ENCODE results near the gene MICU2.

MICU2 gene

GRCh38 chr13:21611385-21611784, 7.4 kb upstream of the MICU2 start:
- no peaks in the 10 kb centered on the region for H3K27me3 ChIP-seq (ENCODE audit: insufficient read depth, insufficient read length)
- no peaks in the 10 kb centered on the region for H3K9me3 ChIP-seq (ENCODE audit: insufficient read depth, low read length)
- no peak overlapping the region for H3K9ac ChIP-seq (ENCODE audit: insufficient read length, low read depth)
- TF ChIP-seq ZNF274 (IDR thresholded peaks at IDR 0.05; ENCODE audit: low read depth, low read length), result no peak
- TF ChIP-seq YY1 (IDR thresholded peaks at IDR 0.05; ENCODE audit: insufficient read depth, insufficient read length), result no peak
- no peak for TF ChIP-seq SUZ12 (IDR thresholded peaks at IDR 0.05; ENCODE audit: extremely low read depth, insufficient read depth, insufficient read length)
- no peak overlapping the region for H3K4me3 ChIP-seq (ENCODE audit: insufficient read length, low read depth)
- H3K36me3 ChIP-seq (ENCODE audit: insufficient read depth, insufficient read length, low read length), result no peaks in the 10 kb centered on the region
- no peak for DNase-seq (ENCODE audit: low read depth, low spot score)
- H3K4me1 ChIP-seq (ENCODE audit: insufficient read depth, insufficient read length), result no peaks in the 10 kb centered on the region

GRCh38 chr13:21610687-21611086, 6.7 kb upstream of the MICU2 start:
- Histone ChIP-seq H3K27me3 (ENCODE audit: insufficient read depth, insufficient read length) (no peaks in the 10 kb centered on the region), H3K36me3 (ENCODE audit: insufficient read depth, insufficient read length, low read length) (no peaks in the 10 kb centered on the region), H3K4me1 (ENCODE audit: insufficient read depth, insufficient read length) (no peaks in the 10 kb centered on the region), H3K9me3 (ENCODE audit: insufficient read depth, low read length) (no peaks in the 10 kb centered on the region), H3K9ac (ENCODE audit: insufficient read length, low read depth) (no peak overlapping the region), H3K4me3 (ENCODE audit: insufficient read length, low read depth) (no peak overlapping the region)
- DNase-seq (ENCODE audit: low read depth, low spot score), result no peak
- TF ChIP-seq YY1 (IDR thresholded peaks at IDR 0.05; ENCODE audit: insufficient read depth, insufficient read length) (no peak), ZNF274 (IDR thresholded peaks at IDR 0.05; ENCODE audit: low read depth, low read length) (no peak), SUZ12 (IDR thresholded peaks at IDR 0.05; ENCODE audit: extremely low read depth, insufficient read depth, insufficient read length) (no peak)

GRCh38 chr13:21608961-21609360, 5.0 kb upstream of the MICU2 start:
- Histone ChIP-seq H3K4me3 (ENCODE audit: insufficient read length, low read depth) (no peak overlapping the region), H3K9me3 (ENCODE audit: insufficient read depth, low read length) (no peaks in the 10 kb centered on the region), H3K27me3 (ENCODE audit: insufficient read depth, insufficient read length) (no peaks in the 10 kb centered on the region), H3K9ac (ENCODE audit: insufficient read length, low read depth) (no peak overlapping the region), H3K36me3 (ENCODE audit: insufficient read depth, insufficient read length, low read length) (no peaks in the 10 kb centered on the region), H3K4me1 (ENCODE audit: insufficient read depth, insufficient read length) (no peaks in the 10 kb centered on the region)
- TF ChIP-seq YY1 (IDR thresholded peaks at IDR 0.05; ENCODE audit: insufficient read depth, insufficient read length) (no peak), ZNF274 (IDR thresholded peaks at IDR 0.05; ENCODE audit: low read depth, low read length) (no peak), SUZ12 (IDR thresholded peaks at IDR 0.05; ENCODE audit: extremely low read depth, insufficient read depth, insufficient read length) (no peak)
- no peak for DNase-seq (ENCODE audit: low read depth, low spot score)

GRCh38 chr13:21606796-21607195, 2.8 kb upstream of the MICU2 start:
- H3K9ac ChIP-seq (ENCODE audit: insufficient read length, low read depth), result no peak overlapping the region
- H3K27me3 ChIP-seq (ENCODE audit: insufficient read depth, insufficient read length), result no peaks in the 10 kb centered on the region
- H3K4me1 ChIP-seq (ENCODE audit: insufficient read depth, insufficient read length), result no peaks in the 10 kb centered on the region
- no peak overlapping the region for H3K4me3 ChIP-seq (ENCODE audit: insufficient read length, low read depth)
- DNase-seq (ENCODE audit: low read depth, low spot score), result no peak
- TF ChIP-seq YY1 (IDR thresholded peaks at IDR 0.05; ENCODE audit: insufficient read depth, insufficient read length) (no peak), SUZ12 (IDR thresholded peaks at IDR 0.05; ENCODE audit: extremely low read depth, insufficient read depth, insufficient read length) (no peak), ZNF274 (IDR thresholded peaks at IDR 0.05; ENCODE audit: low read depth, low read length) (no peak)
- H3K9me3 ChIP-seq (ENCODE audit: insufficient read depth, low read length), result no peaks in the 10 kb centered on the region
- no peaks in the 10 kb centered on the region for H3K36me3 ChIP-seq (ENCODE audit: insufficient read depth, insufficient read length, low read length)

GRCh38 chr13:21606251-21606650, 2.3 kb upstream of the MICU2 start:
- no peak for TF ChIP-seq YY1 (IDR thresholded peaks at IDR 0.05; ENCODE audit: insufficient read depth, insufficient read length)
- no peak for TF ChIP-seq SUZ12 (IDR thresholded peaks at IDR 0.05; ENCODE audit: extremely low read depth, insufficient read depth, insufficient read length)
- TF ChIP-seq ZNF274 (IDR thresholded peaks at IDR 0.05; ENCODE audit: low read depth, low read length), result no peak
- DNase-seq (ENCODE audit: low read depth, low spot score), result no peak
- no peaks in the 10 kb centered on the region for H3K27me3 ChIP-seq (ENCODE audit: insufficient read depth, insufficient read length)
- H3K9me3 ChIP-seq (ENCODE audit: insufficient read depth, low read length), result no peaks in the 10 kb centered on the region
- no peak overlapping the region for H3K9ac ChIP-seq (ENCODE audit: insufficient read length, low read depth)
- H3K4me3 ChIP-seq (ENCODE audit: insufficient read length, low read depth), result no peak overlapping the region
- peaks cover under 1% of the 10 kb centered on the region for H3K36me3 ChIP-seq (ENCODE audit: insufficient read depth, insufficient read length, low read length)
- H3K4me1 ChIP-seq (ENCODE audit: insufficient read depth, insufficient read length), result no peaks in the 10 kb centered on the region

GRCh38 chr13:21596722-21597121, 7.2 kb downstream of the MICU2 start:
- Histone ChIP-seq H3K36me3 (ENCODE audit: insufficient read depth, insufficient read length, low read length) (peaks cover 3% of the 10 kb centered on the region), H3K4me1 (ENCODE audit: insufficient read depth, insufficient read length) (peaks cover 2% of the 10 kb centered on the region), H3K4me3 (ENCODE audit: insufficient read length, low read depth) (no peak overlapping the region), H3K9ac (ENCODE audit: insufficient read length, low read depth) (no peak overlapping the region), H3K27me3 (ENCODE audit: insufficient read depth, insufficient read length) (no peaks in the 10 kb centered on the region), H3K9me3 (ENCODE audit: insufficient read depth, low read length) (no peaks in the 10 kb centered on the region)
- DNase-seq (ENCODE audit: low read depth, low spot score), result no peak
- TF ChIP-seq ZNF274 (IDR thresholded peaks at IDR 0.05; ENCODE audit: low read depth, low read length) (no peak), YY1 (IDR thresholded peaks at IDR 0.05; ENCODE audit: insufficient read depth, insufficient read length) (no peak), SUZ12 (IDR thresholded peaks at IDR 0.05; ENCODE audit: extremely low read depth, insufficient read depth, insufficient read length) (no peak)

GRCh38 chr13:21595546-21595822, 8.5 kb downstream of the MICU2 start:
- Histone ChIP-seq H3K27me3 (ENCODE audit: insufficient read depth, insufficient read length) (no peaks in the 10 kb centered on the region), H3K36me3 (ENCODE audit: insufficient read depth, insufficient read length, low read length) (no peaks in the 10 kb centered on the region), H3K9me3 (ENCODE audit: insufficient read depth, low read length) (no peaks in the 10 kb centered on the region), H3K4me3 (ENCODE audit: insufficient read length, low read depth) (no peak overlapping the region), H3K4me1 (ENCODE audit: insufficient read depth, insufficient read length) (peaks cover 2% of the 10 kb centered on the region), H3K9ac (ENCODE audit: insufficient read length, low read depth) (no peak overlapping the region)
- TF ChIP-seq SUZ12 (IDR thresholded peaks at IDR 0.05; ENCODE audit: extremely low read depth, insufficient read depth, insufficient read length), result no peak
- TF ChIP-seq ZNF274 (IDR thresholded peaks at IDR 0.05; ENCODE audit: low read depth, low read length), result no peak
- no peak for TF ChIP-seq YY1 (IDR thresholded peaks at IDR 0.05; ENCODE audit: insufficient read depth, insufficient read length)
- no peak for DNase-seq (ENCODE audit: low read depth, low spot score)

All from NT2/D1 (cell line).